ENCODE measurements around the gene RAC3.

The RAC3 gene

GRCh38 chr17:82061047-82061925 is 29.8 kb downstream of the RAC3 start:
- in situ Hi-C loops (cut with MboI; ENCODE audit: low pct_unique_long_range_greater_than_20kb, low sequenced_read_pairs): no loop called here
- DNase-seq: no peak

GRCh38 chr17:82062076-82062983 is 30.9 kb downstream of the RAC3 start:
- no peak for DNase-seq
- in situ Hi-C loops (cut with MboI; ENCODE audit: low pct_unique_long_range_greater_than_20kb, low sequenced_read_pairs): no loop called here

GRCh38 chr17:82062984-82063368 is 31.5 kb downstream of the RAC3 start:
- in situ Hi-C loops (cut with MboI; ENCODE audit: low pct_unique_long_range_greater_than_20kb, low sequenced_read_pairs): no loop called here
- DNase-seq: no peak

- in situ Hi-C loops (cut with MboI; ENCODE audit: low pct_unique_long_range_greater_than_20kb, low sequenced_read_pairs): no loop called here
- DNase-seq: no peak
Observed at GRCh38 chr17:82063424-82064415, 32.2 kb downstream of the RAC3 start.

GRCh38 chr17:82064433-82065192 is 33.1 kb downstream of the RAC3 start:
- DNase-seq: no peak
- in situ Hi-C loops (cut with MboI; ENCODE audit: low pct_unique_long_range_greater_than_20kb, low sequenced_read_pairs): no loop called here

- in situ Hi-C loops (cut with MboI; ENCODE audit: low pct_unique_long_range_greater_than_20kb, low sequenced_read_pairs): no loop called here
- DNase-seq: no peak
Observed at GRCh38 chr17:82065193-82065637, 33.7 kb downstream of the RAC3 start.

- in situ Hi-C loops (cut with MboI; ENCODE audit: low pct_unique_long_range_greater_than_20kb, low sequenced_read_pairs): no loop called here
- peak; percentile 45 for DNase-seq
Observed at GRCh38 chr17:82065638-82066303, 34.3 kb downstream of the RAC3 start, which contains the start of gene DUS1L. Gene DUS1L (minus strand): TSS chr17:82065804. CDS start chr17:82065059, 745 bp downstream.

- in situ Hi-C loops (cut with MboI; ENCODE audit: low pct_unique_long_range_greater_than_20kb, low sequenced_read_pairs): no loop called here
- DNase-seq: no peak
Observed at GRCh38 chr17:82070611-82071010, 39.1 kb downstream of the RAC3 start.

- in situ Hi-C loops (cut with MboI; ENCODE audit: low pct_unique_long_range_greater_than_20kb, low sequenced_read_pairs): no loop called here
- DNase-seq: no peak
Observed at GRCh38 chr17:82072827-82073226, 41.3 kb downstream of the RAC3 start.

- in situ Hi-C loops (cut with MboI; ENCODE audit: low pct_unique_long_range_greater_than_20kb, low sequenced_read_pairs): no loop called here
- DNase-seq: no peak
Observed at GRCh38 chr17:82073446-82073845, 42.0 kb downstream of the RAC3 start.

- in situ Hi-C loops (cut with MboI; ENCODE audit: low pct_unique_long_range_greater_than_20kb, low sequenced_read_pairs): no loop called here
- no peak for DNase-seq
Observed at GRCh38 chr17:82076018-82076784, 44.7 kb downstream of the RAC3 start.

GRCh38 chr17:82076785-82077591 is 45.5 kb downstream of the RAC3 start:
- DNase-seq: no peak
- in situ Hi-C loops (cut with MboI; ENCODE audit: low pct_unique_long_range_greater_than_20kb, low sequenced_read_pairs): no loop called here

- in situ Hi-C loops (cut with MboI; ENCODE audit: low pct_unique_long_range_greater_than_20kb, low sequenced_read_pairs): no loop called here
- no peak for DNase-seq
Observed at GRCh38 chr17:82077617-82078358, 46.3 kb downstream of the RAC3 start.

GRCh38 chr17:82078433-82078832 is 47.0 kb downstream of the RAC3 start:
- no peak for DNase-seq
- in situ Hi-C loops (cut with MboI; ENCODE audit: low pct_unique_long_range_greater_than_20kb, low sequenced_read_pairs): no loop called here

- in situ Hi-C loops (cut with MboI; ENCODE audit: low pct_unique_long_range_greater_than_20kb, low sequenced_read_pairs): no loop called here
- DNase-seq: no peak
Observed at GRCh38 chr17:82079001-82079677, 47.7 kb downstream of the RAC3 start.

Measured in KBM-7 (cell line).